ENCODE results near the gene PSMC3. TPM values are rescaled to one million over a fixed set of nuclear protein-coding genes. Genes with fewer than 3 reads are reported as not detected.

The PSMC3 gene
- total and polyA plus RNA-seq, 9 of the 15 experiments (the other 6 are each of a cell fraction or from before 2014, with no cell fraction given) = 44.3 to 324 (median 240) TPM

GRCh38 chr11:47426062-47426956 lies at the start of gene PSMC3 (continued):
- TF ChIP-seq PHTF2 (CRISPR knock-in tag; IDR thresholded peaks at IDR 0.05) = no peak
- peak; percentile 55; the same call in 1 of the 2 replicates for TF ChIP-seq MECOM (CRISPR knock-in tag; IDR thresholded peaks at IDR 0.05)
- TF ChIP-seq ZEB2 (IDR thresholded peaks at IDR 0.05) = peak; percentile 100
- TF ChIP-seq PHF8 (IDR thresholded peaks at IDR 0.05; ENCODE audit: borderline replicate concordance, low read length) = peak; percentile 97
- TF ChIP-seq CREM (IDR thresholded peaks at IDR 0.05; ENCODE audit: low read depth) = peak; percentile 71
- peak; percentile 95 for TF ChIP-seq POLR2G (IDR thresholded peaks at IDR 0.05; ENCODE audit: low read depth, low read length)
- TF ChIP-seq MXD1 (CRISPR knock-in tag; IDR thresholded peaks at IDR 0.05; ENCODE audit: borderline replicate concordance, poor library complexity, severe bottlenecking) = peak; percentile 7
- 0 out of 2 replicates have a peak, but pooled peaks have one; percentile 40 for TF ChIP-seq HIVEP1 (CRISPR knock-in tag; IDR thresholded peaks at IDR 0.05)
- peak; percentile 99 for TF ChIP-seq C11orf30 (IDR thresholded peaks at IDR 0.05; ENCODE audit: low read depth)
- TF ChIP-seq, protein P1, sequence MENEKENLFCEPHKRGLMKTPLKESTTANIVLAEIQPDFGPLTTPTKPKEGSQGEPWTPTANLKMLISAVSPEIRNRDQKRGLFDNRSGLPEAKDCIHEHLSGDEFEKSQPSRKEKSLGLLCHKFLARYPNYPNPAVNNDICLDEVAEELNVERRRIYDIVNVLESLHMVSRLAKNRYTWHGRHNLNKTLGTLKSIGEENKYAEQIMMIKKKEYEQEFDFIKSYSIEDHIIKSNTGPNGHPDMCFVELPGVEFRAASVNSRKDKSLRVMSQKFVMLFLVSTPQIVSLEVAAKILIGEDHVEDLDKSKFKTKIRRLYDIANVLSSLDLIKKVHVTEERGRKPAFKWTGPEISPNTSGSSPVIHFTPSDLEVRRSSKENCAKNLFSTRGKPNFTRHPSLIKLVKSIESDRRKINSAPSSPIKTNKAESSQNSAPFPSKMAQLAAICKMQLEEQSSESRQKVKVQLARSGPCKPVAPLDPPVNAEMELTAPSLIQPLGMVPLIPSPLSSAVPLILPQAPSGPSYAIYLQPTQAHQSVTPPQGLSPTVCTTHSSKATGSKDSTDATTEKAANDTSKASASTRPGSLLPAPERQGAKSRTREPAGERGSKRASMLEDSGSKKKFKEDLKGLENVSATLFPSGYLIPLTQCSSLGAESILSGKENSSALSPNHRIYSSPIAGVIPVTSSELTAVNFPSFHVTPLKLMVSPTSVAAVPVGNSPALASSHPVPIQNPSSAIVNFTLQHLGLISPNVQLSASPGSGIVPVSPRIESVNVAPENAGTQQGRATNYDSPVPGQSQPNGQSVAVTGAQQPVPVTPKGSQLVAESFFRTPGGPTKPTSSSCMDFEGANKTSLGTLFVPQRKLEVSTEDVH (IDR thresholded peaks at IDR 0.05; ENCODE audit: low read depth, partially characterized antibody) = peak; percentile 42
- peak; percentile 39 for TF ChIP-seq SAP30 (IDR thresholded peaks at IDR 0.05; ENCODE audit: borderline replicate concordance, insufficient read depth, low read depth, low read length, poor library complexity, severe bottlenecking)
- TF ChIP-seq E2F1 (CRISPR knock-in tag; IDR thresholded peaks at IDR 0.05) = peak; percentile 96
- TF ChIP-seq GTF2A2 (tag; IDR thresholded peaks at IDR 0.05) = peak; percentile 78
- TF ChIP-seq CC2D1A (IDR thresholded peaks at IDR 0.05) = 0 out of 2 replicates have a peak, but pooled peaks have one; percentile 16
- TF ChIP-seq, protein P2, sequence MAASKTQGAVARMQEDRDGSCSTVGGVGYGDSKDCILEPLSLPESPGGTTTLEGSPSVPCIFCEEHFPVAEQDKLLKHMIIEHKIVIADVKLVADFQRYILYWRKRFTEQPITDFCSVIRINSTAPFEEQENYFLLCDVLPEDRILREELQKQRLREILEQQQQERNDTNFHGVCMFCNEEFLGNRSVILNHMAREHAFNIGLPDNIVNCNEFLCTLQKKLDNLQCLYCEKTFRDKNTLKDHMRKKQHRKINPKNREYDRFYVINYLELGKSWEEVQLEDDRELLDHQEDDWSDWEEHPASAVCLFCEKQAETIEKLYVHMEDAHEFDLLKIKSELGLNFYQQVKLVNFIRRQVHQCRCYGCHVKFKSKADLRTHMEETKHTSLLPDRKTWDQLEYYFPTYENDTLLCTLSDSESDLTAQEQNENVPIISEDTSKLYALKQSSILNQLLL (CRISPR knock-in tag; IDR thresholded peaks at IDR 0.05; ENCODE audit: borderline replicate concordance) = no peak
- 0 out of 2 replicates have a peak, but pooled peaks have one; percentile 19 for TF ChIP-seq TEAD4 (IDR thresholded peaks at IDR 0.05; ENCODE audit: low read length)
- TF ChIP-seq TEAD4 (CRISPR knock-in tag; IDR thresholded peaks at IDR 0.05; ENCODE audit: borderline replicate concordance) = no peak
- TF ChIP-seq CXXC5 (CRISPR knock-in tag; IDR thresholded peaks at IDR 0.05) = peak; percentile 88
- peak; percentile 77; the same call in 1 of the 2 replicates for TF ChIP-seq MBD2 (IDR thresholded peaks at IDR 0.05; ENCODE audit: borderline replicate concordance, low read depth)
